ENCODE measurements around the gene STARD3. TPM values are rescaled to one million over a fixed set of nuclear protein-coding genes. Genes with fewer than 3 reads are reported as not detected.

STARD3 gene
- total RNA-seq, 1 experiment from 2014 or later, result 2,579 TPM

GRCh38 chr17:39642291-39643074 lies 5.5 kb downstream of the STARD3 start:
- peaks cover 31% of the 10 kb centered on the region for H3K36me3 Mint-ChIP-seq (ENCODE audit: insufficient read depth, unreplicated experiment)
- TF ChIP-seq CTCF (IDR thresholded peaks at IDR 0.05; ENCODE audit: unreplicated experiment), result no peak
- BruUV-seq (replicated peaks), result no TSS peak
- peaks cover 70% of the 10 kb centered on the region for H3K4me1 Mint-ChIP-seq (ENCODE audit: low read depth, unreplicated experiment)
- no peak overlapping the region for H3K4me3 Mint-ChIP-seq (ENCODE audit: low read depth, unreplicated experiment)
- DNase-seq, result peak; percentile 76
- H3K27me3 Mint-ChIP-seq (ENCODE audit: unreplicated experiment), result no peaks in the 10 kb centered on the region
- intact Hi-C loops (cut with micrococcal nuclease; ENCODE audit: unreplicated experiment), result no loop called here
- CTCF ChIA-PET, result interaction anchor here (0.5 to 161.2 kb wide), 14 partner anchors 22 to 442 kb away, joined by 3 to 42089 read pairs (median 16); partner anchors contain the start of genes ERBB2, GRB7, GSDMA and GSDMB
- no peak overlapping the region for H3K27ac Mint-ChIP-seq (ENCODE audit: unreplicated experiment)
- no peaks in the 10 kb centered on the region for H3K9me3 Mint-ChIP-seq (ENCODE audit: low read depth, unreplicated experiment)

- DNase-seq, result no peak
- BruUV-seq (replicated peaks), result no TSS peak
- CTCF ChIA-PET, result interaction anchor here (0.5 to 161.2 kb wide), 21 partner anchors 23 to 1020 kb away, joined by 3 to 42089 read pairs (median 5); partner anchors contain the start of genes CSF3, ERBB2, GRB7 and GSDMA
- intact Hi-C loops (cut with micrococcal nuclease; ENCODE audit: unreplicated experiment), result no loop called here
- H3K27me3 Mint-ChIP-seq (ENCODE audit: unreplicated experiment), result no peaks in the 10 kb centered on the region
- peaks cover 62% of the 10 kb centered on the region for H3K4me1 Mint-ChIP-seq (ENCODE audit: low read depth, unreplicated experiment)
- H3K4me3 Mint-ChIP-seq (ENCODE audit: low read depth, unreplicated experiment), result no peak overlapping the region
- TF ChIP-seq CTCF (IDR thresholded peaks at IDR 0.05; ENCODE audit: unreplicated experiment), result no peak
- H3K9me3 Mint-ChIP-seq (ENCODE audit: low read depth, unreplicated experiment), result no peaks in the 10 kb centered on the region
- no peak overlapping the region for H3K27ac Mint-ChIP-seq (ENCODE audit: unreplicated experiment)
- H3K36me3 Mint-ChIP-seq (ENCODE audit: insufficient read depth, unreplicated experiment), result peaks cover 23% of the 10 kb centered on the region
These were observed 6.3 kb downstream of the STARD3 start for GRCh38 chr17:39643271-39643670.

- intact Hi-C loops (cut with micrococcal nuclease; ENCODE audit: unreplicated experiment), result no loop called here
- BruUV-seq (replicated peaks), result no TSS peak
- H3K4me3 Mint-ChIP-seq (ENCODE audit: low read depth, unreplicated experiment), result no peak overlapping the region
- CTCF ChIA-PET, result interaction anchor here (0.6 to 161.2 kb wide), 20 partner anchors 27 to 1305 kb away, joined by 3 to 42089 read pairs (median 4); partner anchors contain the start of genes CSF3, ERBB2, GRB7 and GSDMA
- peaks cover 33% of the 10 kb centered on the region for H3K4me1 Mint-ChIP-seq (ENCODE audit: low read depth, unreplicated experiment)
- H3K36me3 Mint-ChIP-seq (ENCODE audit: insufficient read depth, unreplicated experiment), result peaks cover 23% of the 10 kb centered on the region
- DNase-seq, result peak; percentile 70
- no peaks in the 10 kb centered on the region for H3K9me3 Mint-ChIP-seq (ENCODE audit: low read depth, unreplicated experiment)
- H3K27me3 Mint-ChIP-seq (ENCODE audit: unreplicated experiment), result no peaks in the 10 kb centered on the region
- TF ChIP-seq CTCF (IDR thresholded peaks at IDR 0.05; ENCODE audit: unreplicated experiment), result no peak
- H3K27ac Mint-ChIP-seq (ENCODE audit: unreplicated experiment), result no peak overlapping the region
These were observed 10.3 kb downstream of the STARD3 start for GRCh38 chr17:39647256-39647655.

- Mint-ChIP-seq H3K4me1 (ENCODE audit: low read depth, unreplicated experiment) (peaks cover 33% of the 10 kb centered on the region), H3K27ac (ENCODE audit: unreplicated experiment) (no peak overlapping the region), H3K27me3 (ENCODE audit: unreplicated experiment) (no peaks in the 10 kb centered on the region), H3K4me3 (ENCODE audit: low read depth, unreplicated experiment) (no peak overlapping the region), H3K9me3 (ENCODE audit: low read depth, unreplicated experiment) (no peaks in the 10 kb centered on the region), H3K36me3 (ENCODE audit: insufficient read depth, unreplicated experiment) (peaks cover 36% of the 10 kb centered on the region)
- no TSS peak for BruUV-seq (replicated peaks)
- intact Hi-C loops (cut with micrococcal nuclease; ENCODE audit: unreplicated experiment), result no loop called here
- DNase-seq, result peak; percentile 76
- TF ChIP-seq CTCF (IDR thresholded peaks at IDR 0.05; ENCODE audit: unreplicated experiment), result no peak
- CTCF ChIA-PET, result interaction anchor here (0.5 to 161.2 kb wide), 15 partner anchors 28 to 1197 kb away, joined by 4 to 42089 read pairs (median 14); partner anchors contain the start of genes ERBB2, GRB7, GSDMA and GSDMB
These were observed 11.8 kb downstream of the STARD3 start for GRCh38 chr17:39648616-39649366.

Measured in Calu3 (cell line).